OCI-LY3 (cell line): ENCODE results near the gene ETHE1.

Experiments
- EZH2phosphoT487 ChIP-seq: fragments of 200-600 bp; shearing (Covaris generic); IDR thresholded peaks from 2 replicates; pipeline ENCODE4 v1.6.1; 2018; ENCODE audit warnings: antibody characterized with exemption, mixed run types, low read depth
- TF ChIP-seq, protein P1 (sequence below): fragments of 200-600, 300-600 bp; sonication (generic); IDR thresholded peaks from 2 replicates; pipeline ENCODE4 v1.5.1; 2014; ENCODE audit warnings: antibody characterized with exemption, low read length, low read depth

GRCh38 chr19:43481701-43482100 lies 45.3 kb downstream of the ETHE1 start:
- TF ChIP-seq, protein P1, sequence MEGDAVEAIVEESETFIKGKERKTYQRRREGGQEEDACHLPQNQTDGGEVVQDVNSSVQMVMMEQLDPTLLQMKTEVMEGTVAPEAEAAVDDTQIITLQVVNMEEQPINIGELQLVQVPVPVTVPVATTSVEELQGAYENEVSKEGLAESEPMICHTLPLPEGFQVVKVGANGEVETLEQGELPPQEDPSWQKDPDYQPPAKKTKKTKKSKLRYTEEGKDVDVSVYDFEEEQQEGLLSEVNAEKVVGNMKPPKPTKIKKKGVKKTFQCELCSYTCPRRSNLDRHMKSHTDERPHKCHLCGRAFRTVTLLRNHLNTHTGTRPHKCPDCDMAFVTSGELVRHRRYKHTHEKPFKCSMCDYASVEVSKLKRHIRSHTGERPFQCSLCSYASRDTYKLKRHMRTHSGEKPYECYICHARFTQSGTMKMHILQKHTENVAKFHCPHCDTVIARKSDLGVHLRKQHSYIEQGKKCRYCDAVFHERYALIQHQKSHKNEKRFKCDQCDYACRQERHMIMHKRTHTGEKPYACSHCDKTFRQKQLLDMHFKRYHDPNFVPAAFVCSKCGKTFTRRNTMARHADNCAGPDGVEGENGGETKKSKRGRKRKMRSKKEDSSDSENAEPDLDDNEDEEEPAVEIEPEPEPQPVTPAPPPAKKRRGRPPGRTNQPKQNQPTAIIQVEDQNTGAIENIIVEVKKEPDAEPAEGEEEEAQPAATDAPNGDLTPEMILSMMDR, result no peak
- no peak for TF ChIP-seq EZH2phosphoT487
